Midbrain (tissue), 1 donor: ENCODE data around the gene QRFPR.
"Not testable (repeated sequence)": the region's sequence is repeated elsewhere in the genome, so short reads cannot be mapped to it uniquely, and the experiment has no call there.

ENCODE experiments used
- DNase-seq: peaks from one replicate; lab custom pipeline; 2025; lab: John Stamatoyannopoulos, UW

The QRFPR gene

GRCh38 chr4:121339824-121340223, 41.0 kb downstream of the QRFPR start:
- DNase-seq, result no peak

- no peak for DNase-seq
Observed at GRCh38 chr4:121339307-121339706, 41.5 kb downstream of the QRFPR start.

- DNase-seq, result no peak
Observed at GRCh38 chr4:121338518-121338917, 42.3 kb downstream of the QRFPR start.

- DNase-seq, result no peak
Observed at GRCh38 chr4:121336706-121337105, 44.1 kb downstream of the QRFPR start.

- DNase-seq, result peak; percentile 20
Observed at GRCh38 chr4:121330180-121330665, 50.6 kb downstream of the QRFPR start.

- DNase-seq, result no peak
Observed at GRCh38 chr4:121326597-121326996, 54.2 kb downstream of the QRFPR start.

- no peak for DNase-seq
Observed at GRCh38 chr4:121324331-121324730, 56.5 kb downstream of the QRFPR start.

- DNase-seq, result no peak
Observed at GRCh38 chr4:121321466-121321865, 59.4 kb downstream of the QRFPR start.

- DNase-seq, result no peak
Observed at GRCh38 chr4:121316091-121316490, 64.7 kb downstream of the QRFPR start.

- DNase-seq, result not testable (repeated sequence)
Observed at GRCh38 chr4:121313430-121313829, 67.4 kb downstream of the QRFPR start.

- no peak for DNase-seq
Observed at GRCh38 chr4:121308828-121309227, 72.0 kb downstream of the QRFPR start.

GRCh38 chr4:121308328-121308663, 72.5 kb downstream of the QRFPR start:
- DNase-seq, result no peak

- no peak for DNase-seq
Observed at GRCh38 chr4:121307445-121308327, 73.1 kb downstream of the QRFPR start.

- no peak for DNase-seq
Observed at GRCh38 chr4:121306931-121307330, 73.9 kb downstream of the QRFPR start.

- DNase-seq, result no peak
Observed at GRCh38 chr4:121304893-121305292, 75.9 kb downstream of the QRFPR start.

GRCh38 chr4:121299367-121299766, 81.5 kb downstream of the QRFPR start:
- no peak for DNase-seq

GRCh38 chr4:121283319-121283718, 97.5 kb downstream of the QRFPR start:
- DNase-seq, result no peak

GRCh38 chr4:121280425-121280824, 100.4 kb downstream of the QRFPR start:
- DNase-seq, result no peak

- DNase-seq, result no peak
Observed at GRCh38 chr4:121278811-121279368, 101.9 kb downstream of the QRFPR start.
